ENCODE measurements around the gene LIF. TPM values are rescaled to one million over a fixed set of nuclear protein-coding genes. Genes with fewer than 3 reads are reported as not detected.

The LIF gene
- polyA plus RNA-seq, 1 donor (not counting 4 experiments of a cell fraction or from before 2014, with no cell fraction given), result 3.1 TPM

GRCh38 chr22:30195245-30196140, 51.1 kb downstream of the LIF start:
- FAIRE-seq (peak; percentile 39), DNase-seq (ENCODE audit: low read depth, low spot score) (no peak)
- H3K4me1 ChIP-seq (ENCODE audit: control insufficient read depth, extremely low read depth, insufficient read depth, low read length), result peaks cover 36% of the 10 kb centered on the region
- peak overlapping the region in 1 of 3 experiments; percentile 9 for H3K4me3 ChIP-seq (ENCODE audit: control insufficient read depth in 2 of 3, extremely low read depth in 1 of 3, insufficient read depth in 2 of 3, low read depth in 1 of 3, low read length in 3 of 3)
- H3K9me1 ChIP-seq (ENCODE audit: control insufficient read depth, extremely low read depth, insufficient read depth, low read length), result no peaks in the 10 kb centered on the region
- no peak for TF ChIP-seq CTCF (optimal IDR thresholded peaks at IDR 0.05 in 1 of 3, IDR thresholded peaks at IDR 0.05 in 1 of 3, conservative IDR thresholded peaks at IDR 0.05 in 1 of 3; ENCODE audit: extremely low read depth in 1 of 3, insufficient read depth in 2 of 3, low read length in 3 of 3)
- no peak for TF ChIP-seq EZH2 (IDR thresholded peaks at IDR 0.05; ENCODE audit: low read length)
- no peaks in the 10 kb centered on the region for H4K20me1 ChIP-seq (ENCODE audit: control insufficient read depth, extremely low read depth, insufficient read depth, low read length)
- H3K9ac ChIP-seq (ENCODE audit: control insufficient read depth, extremely low read depth, insufficient read depth, low read length), result peak overlapping the region; percentile 82
- peak overlapping the region; percentile 89 for H3K4me2 ChIP-seq (ENCODE audit: control insufficient read depth, extremely low read depth, insufficient read depth, low read depth, low read length)
- dilution Hi-C loops (cut with MboI; ENCODE audit: extremely low pct_ligation_motif_present, low sequenced_read_pairs), result no loop called here
- peak overlapping the region; percentile 99 for H3K27ac ChIP-seq (ENCODE audit: control insufficient read depth, insufficient read depth, low read length)
- H3K79me2 ChIP-seq (ENCODE audit: control insufficient read depth, insufficient read depth, low read length), result no peaks in the 10 kb centered on the region
- H3K9me3 ChIP-seq (ENCODE audit: control insufficient read depth, low read depth, low read length), result no peaks in the 10 kb centered on the region
- peak overlapping the region; percentile 25 for H2AFZ ChIP-seq (ENCODE audit: control insufficient read depth, low read length)
- H3K27me3 ChIP-seq (ENCODE audit: control insufficient read depth, extremely low read depth, insufficient read depth, low read length), result no peaks in the 10 kb centered on the region
- no peaks in the 10 kb centered on the region for H3K36me3 ChIP-seq (ENCODE audit: control insufficient read depth in 2 of 2, extremely low read depth in 1 of 2, insufficient read depth in 2 of 2, low read length in 2 of 2)

GRCh38 chr22:30193031-30193775, 53.4 kb downstream of the LIF start:
- FAIRE-seq, result no peak

More at GRCh38 chr22:30193031-30193775, 53.4 kb downstream of the LIF start:
- H3K4me1 ChIP-seq (ENCODE audit: control insufficient read depth, extremely low read depth, insufficient read depth, low read length), result peaks cover 36% of the 10 kb centered on the region
- H3K4me2 ChIP-seq (ENCODE audit: control insufficient read depth, extremely low read depth, insufficient read depth, low read depth, low read length), result no peak overlapping the region
- DNase-seq (ENCODE audit: low read depth, low spot score), result no peak
- H3K27me3 ChIP-seq (ENCODE audit: control insufficient read depth, extremely low read depth, insufficient read depth, low read length), result no peaks in the 10 kb centered on the region
- no peak overlapping the region for H3K9ac ChIP-seq (ENCODE audit: control insufficient read depth, extremely low read depth, insufficient read depth, low read length)
- H3K36me3 ChIP-seq (ENCODE audit: control insufficient read depth in 2 of 2, extremely low read depth in 1 of 2, insufficient read depth in 2 of 2, low read length in 2 of 2), result no peaks in the 10 kb centered on the region
- H2AFZ ChIP-seq (ENCODE audit: control insufficient read depth, low read length), result no peak overlapping the region
- H3K27ac ChIP-seq (ENCODE audit: control insufficient read depth, insufficient read depth, low read length), result no peak overlapping the region
- no peak for TF ChIP-seq CTCF (optimal IDR thresholded peaks at IDR 0.05 in 1 of 3, IDR thresholded peaks at IDR 0.05 in 1 of 3, conservative IDR thresholded peaks at IDR 0.05 in 1 of 3; ENCODE audit: extremely low read depth in 1 of 3, insufficient read depth in 2 of 3, low read length in 3 of 3)
- no peak for TF ChIP-seq EZH2 (IDR thresholded peaks at IDR 0.05; ENCODE audit: low read length)
- no peaks in the 10 kb centered on the region for H4K20me1 ChIP-seq (ENCODE audit: control insufficient read depth, extremely low read depth, insufficient read depth, low read length)
- no peak overlapping the region for H3K4me3 ChIP-seq (ENCODE audit: control insufficient read depth in 2 of 3, extremely low read depth in 1 of 3, insufficient read depth in 2 of 3, low read depth in 1 of 3, low read length in 3 of 3)
- no peaks in the 10 kb centered on the region for H3K9me1 ChIP-seq (ENCODE audit: control insufficient read depth, extremely low read depth, insufficient read depth, low read length)
- H3K79me2 ChIP-seq (ENCODE audit: control insufficient read depth, insufficient read depth, low read length), result no peaks in the 10 kb centered on the region
- no peaks in the 10 kb centered on the region for H3K9me3 ChIP-seq (ENCODE audit: control insufficient read depth, low read depth, low read length)
- dilution Hi-C loops (cut with MboI; ENCODE audit: extremely low pct_ligation_motif_present, low sequenced_read_pairs), result no loop called here
